OCI-LY7 (cell line): ENCODE data around the gene LGALS9. TPM values are rescaled to one million over a fixed set of nuclear protein-coding genes. Genes with fewer than 3 reads are reported as not detected.

ENCODE experiments used
- BruUV-seq: library from RNA; stranded (reverse); fragments of 400-500 nt; replicated peaks from 2 replicates; lab custom pipeline; 2021; lab: Mats Ljungman, UMichigan
- CTCF ChIA-PET: fragments of 300-600 bp; sonication (Branson Sonifier 250); formaldehyde crosslinking; loops from one replicate; lab custom pipeline; 2022; ENCODE audit warnings: antibody characterized with exemption; ENCODE audit not compliant: unreplicated experiment; lab: Charles Lee
- POLR2A ChIA-PET: fragments of 300-600 bp; sonication (Branson Sonifier 250); formaldehyde crosslinking; loops from one replicate; lab custom pipeline; 2022; ENCODE audit warnings: antibody characterized with exemption; lab: Charles Lee
- DNase-seq: peaks from one replicate; pipeline ENCODE4 v3.0.0-alpha.2; 2015; ENCODE audit warnings: low spot score
- H2AFZ ChIP-seq: fragments of 200-600 bp; sonication (generic), shearing (Covaris generic); 2 replicates; pipeline ENCODE4 v1.6.1; 2014; ENCODE audit warnings: mild to moderate bottlenecking, antibody characterized with exemption, low read length, moderate library complexity
- H3K27ac ChIP-seq: fragments of 200-600 bp; sonication (generic); 2 replicates; pipeline ENCODE4 v1.5.1; 2014; ENCODE audit warnings: mixed run types, low read depth, mild to moderate bottlenecking, moderate library complexity, low read length, inconsistent platforms; ENCODE audit not compliant: poor library complexity, severe bottlenecking
- H3K36me3 ChIP-seq: fragments of 200-600 bp; sonication (generic); 2 replicates; pipeline ENCODE4 v1.6.1; 2014; ENCODE audit warnings: mild to moderate bottlenecking, antibody characterized with exemption, low read length, moderate library complexity, mixed read lengths; ENCODE audit not compliant: insufficient read depth
- H3K4me1 ChIP-seq: fragments of 200-600 bp; sonication (generic); 2 replicates; pipeline ENCODE4 v1.5.1; 2014; ENCODE audit warnings: mild to moderate bottlenecking, low read length; ENCODE audit not compliant: insufficient read depth, poor library complexity, severe bottlenecking
- H3K4me2 ChIP-seq: fragments of 200-600 bp; sonication (generic); 2 replicates; pipeline ENCODE4 v1.6.1; 2014; ENCODE audit warnings: mild to moderate bottlenecking, low read length
- H3K4me3 ChIP-seq: fragments of 200-600 bp; sonication (generic); 2 replicates; pipeline ENCODE4 v1.5.1; 2014; ENCODE audit warnings: mild to moderate bottlenecking, low read depth, low read length; ENCODE audit not compliant: poor library complexity, severe bottlenecking
- H3K79me2 ChIP-seq: fragments of 200-600 bp; sonication (generic); 2 replicates; pipeline ENCODE4 v1.6.1; 2016; ENCODE audit warnings: low read depth, mild to moderate bottlenecking, low read length, moderate library complexity, mixed read lengths; ENCODE audit not compliant: insufficient read depth
- H3K9me2 ChIP-seq: fragments of 200-600 bp; sonication (generic); 2 replicates; pipeline ENCODE4 v1.6.1; 2016; ENCODE audit warnings: mild to moderate bottlenecking, low read length, mixed read lengths; ENCODE audit not compliant: insufficient read depth
- H3K9me3 ChIP-seq: fragments of 200-600 bp; sonication (generic); 2 replicates; pipeline ENCODE4 v1.6.1; 2014; ENCODE audit warnings: mild to moderate bottlenecking, mixed run types, low read length, mixed read lengths
- H4K20me1 ChIP-seq: fragments of 200-600 bp; sonication (generic); 2 replicates; pipeline ENCODE4 v1.6.1; 2014; ENCODE audit warnings: mild to moderate bottlenecking, antibody characterized with exemption, low read length, moderate library complexity, mixed read lengths; ENCODE audit not compliant: insufficient read depth
- EZH2phosphoT487 ChIP-seq: fragments of 200-600 bp; sonication (generic); IDR thresholded peaks from 2 replicates; pipeline ENCODE4 v1.6.1; 2018; ENCODE audit warnings: low read depth, borderline replicate concordance, mild to moderate bottlenecking, mixed run types, antibody characterized with exemption, low read length, moderate library complexity, mixed read lengths
- intact Hi-C: fragments of 100-400 bp; cut with micrococcal nuclease; formaldehyde crosslinking; loops from one replicate; pipeline ENCODE4 v1.10.0; 2022; ENCODE audit not compliant: unreplicated experiment
- total RNA-seq, 2 experiments: library from RNA; depleted of rRNA in 1 of 2; stranded (reverse); fragments of >200 nt in 1 of 2; shearing (Covaris generic) in 1 of 2; gene quantifications; 2 replicates each; pipeline ENCODE4 v1.2.3, GENCODE V29; 2014 to 2022
- TF ChIP-seq, protein P1 (sequence below): fragments of 200-600 bp; sonication (generic); conservative IDR thresholded peaks from 2 replicates; pipeline ENCODE4 v1.5.1; 2014; ENCODE audit warnings: mild to moderate bottlenecking, antibody characterized with exemption, low read length, moderate library complexity, mixed read lengths

Gene LGALS9
- total RNA-seq, 2 experiments from 2014 or later, result 2.2 to 4.2 TPM

DNA sequence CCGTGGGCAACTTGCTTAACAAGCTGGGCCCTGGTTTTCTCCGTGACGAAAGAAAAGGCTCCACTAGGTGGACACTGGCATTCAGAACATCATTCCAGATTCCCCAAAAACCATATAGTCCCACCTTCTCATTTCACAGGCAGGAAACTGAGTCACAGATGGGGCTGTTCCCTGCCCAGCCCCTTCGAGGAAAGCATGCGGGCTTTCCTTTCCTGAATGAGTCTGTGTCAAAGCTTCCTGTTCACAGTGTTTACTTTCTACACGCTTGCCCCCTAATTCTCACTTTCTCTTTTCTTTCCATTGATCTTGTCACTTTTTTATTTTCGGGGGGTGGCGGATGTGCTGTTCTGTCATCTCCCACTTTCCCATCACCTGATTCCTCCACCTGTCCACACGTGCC lies 10.3 kb upstream of the LGALS9 start:
- no peaks in the 10 kb centered on the region for H4K20me1 ChIP-seq
- ChIA-PET CTCF (no interaction called here), POLR2A (no interaction called here)
- TF ChIP-seq EZH2phosphoT487, result no peak
- TF ChIP-seq, protein P1, sequence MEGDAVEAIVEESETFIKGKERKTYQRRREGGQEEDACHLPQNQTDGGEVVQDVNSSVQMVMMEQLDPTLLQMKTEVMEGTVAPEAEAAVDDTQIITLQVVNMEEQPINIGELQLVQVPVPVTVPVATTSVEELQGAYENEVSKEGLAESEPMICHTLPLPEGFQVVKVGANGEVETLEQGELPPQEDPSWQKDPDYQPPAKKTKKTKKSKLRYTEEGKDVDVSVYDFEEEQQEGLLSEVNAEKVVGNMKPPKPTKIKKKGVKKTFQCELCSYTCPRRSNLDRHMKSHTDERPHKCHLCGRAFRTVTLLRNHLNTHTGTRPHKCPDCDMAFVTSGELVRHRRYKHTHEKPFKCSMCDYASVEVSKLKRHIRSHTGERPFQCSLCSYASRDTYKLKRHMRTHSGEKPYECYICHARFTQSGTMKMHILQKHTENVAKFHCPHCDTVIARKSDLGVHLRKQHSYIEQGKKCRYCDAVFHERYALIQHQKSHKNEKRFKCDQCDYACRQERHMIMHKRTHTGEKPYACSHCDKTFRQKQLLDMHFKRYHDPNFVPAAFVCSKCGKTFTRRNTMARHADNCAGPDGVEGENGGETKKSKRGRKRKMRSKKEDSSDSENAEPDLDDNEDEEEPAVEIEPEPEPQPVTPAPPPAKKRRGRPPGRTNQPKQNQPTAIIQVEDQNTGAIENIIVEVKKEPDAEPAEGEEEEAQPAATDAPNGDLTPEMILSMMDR, result no peak
- intact Hi-C loops, result no loop called here
- no peaks in the 10 kb centered on the region for H3K4me1 ChIP-seq
- no peaks in the 10 kb centered on the region for H3K9me2 ChIP-seq
- no peaks in the 10 kb centered on the region for H3K36me3 ChIP-seq
- H3K9me3 ChIP-seq, result no peaks in the 10 kb centered on the region
- no peaks in the 10 kb centered on the region for H3K79me2 ChIP-seq
- no peak overlapping the region for H3K4me3 ChIP-seq
- no peak overlapping the region for H3K4me2 ChIP-seq
- H2AFZ ChIP-seq, result no peak overlapping the region
- no peak overlapping the region for H3K27ac ChIP-seq
- no peak for DNase-seq
- BruUV-seq, result no TSS peak

DNA sequence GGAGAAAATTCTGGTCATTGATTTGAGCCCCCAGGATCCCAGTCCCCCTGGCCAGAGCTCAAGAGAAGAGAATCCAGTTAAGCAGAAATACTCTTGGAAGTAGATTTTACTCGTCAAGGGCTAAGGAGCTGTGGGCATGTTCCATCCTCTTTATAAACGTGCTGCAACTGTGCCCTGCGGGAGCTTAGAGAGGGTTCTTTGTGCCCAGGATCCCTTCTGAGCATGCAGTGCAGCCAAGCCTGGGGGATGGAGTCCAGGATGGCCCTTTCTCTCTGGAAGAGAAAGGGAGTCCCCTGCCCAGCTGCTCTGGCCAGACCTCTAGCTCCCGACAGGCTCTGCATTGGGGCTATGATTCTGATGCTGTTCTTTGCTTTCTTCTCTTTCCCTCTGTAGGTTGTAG lies 9.5 kb upstream of the LGALS9 start:
- Histone ChIP-seq H4K20me1 (no peaks in the 10 kb centered on the region), H3K9me3 (0 out of 2 replicates have a peak, but pooled peaks cover 4% of the 10 kb centered on the region), H2AFZ (no peak overlapping the region), H3K79me2 (no peaks in the 10 kb centered on the region), H3K36me3 (no peaks in the 10 kb centered on the region), H3K4me2 (no peak overlapping the region), H3K27ac (no peak overlapping the region), H3K9me2 (no peaks in the 10 kb centered on the region), H3K4me1 (no peaks in the 10 kb centered on the region), H3K4me3 (no peak overlapping the region)
- TF ChIP-seq, protein P1, result no peak
- no peak for TF ChIP-seq EZH2phosphoT487
- ChIA-PET POLR2A (no interaction called here), CTCF (no interaction called here)
- no TSS peak for BruUV-seq
- intact Hi-C loops, result no loop called here
- DNase-seq, result no peak

DNA sequence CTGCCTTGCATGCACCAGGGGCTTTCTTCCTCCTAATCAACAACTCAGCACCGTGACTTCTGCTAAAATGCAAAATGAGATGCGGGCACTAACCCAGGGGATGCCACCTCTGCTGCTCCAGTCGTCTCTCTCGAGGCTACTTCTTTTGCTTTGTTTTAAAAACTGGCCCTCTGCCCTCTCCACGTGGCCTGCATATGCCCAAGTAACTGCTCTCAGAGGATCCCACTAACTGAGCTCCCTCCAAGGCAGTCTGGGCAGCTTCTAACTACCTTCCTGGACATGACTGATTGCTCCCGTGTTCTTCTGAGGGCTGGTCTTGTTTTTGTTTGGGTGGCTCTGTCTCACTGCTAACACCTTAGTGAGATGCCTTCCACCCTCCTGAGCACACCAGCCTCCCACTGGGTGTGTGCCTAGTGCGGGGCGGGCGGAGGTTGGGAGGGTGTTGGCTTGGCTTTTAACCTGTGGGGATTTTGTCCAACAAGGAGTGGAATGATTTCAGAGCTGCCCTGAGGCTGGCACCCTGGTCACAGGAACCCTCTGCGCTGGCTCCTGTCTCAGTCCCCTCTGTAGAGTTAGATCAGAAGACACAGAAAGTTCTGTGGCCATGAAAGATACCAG lies 8.9 kb upstream of the LGALS9 start:
- TF ChIP-seq, protein P1, result no peak
- no peak for TF ChIP-seq EZH2phosphoT487
- H3K79me2 ChIP-seq, result no peaks in the 10 kb centered on the region
- H3K4me1 ChIP-seq, result no peaks in the 10 kb centered on the region
- H3K9me2 ChIP-seq, result no peaks in the 10 kb centered on the region
- no peaks in the 10 kb centered on the region for H3K36me3 ChIP-seq
- 0 out of 2 replicates have a peak, but pooled peaks cover 4% of the 10 kb centered on the region for H3K9me3 ChIP-seq
- no peak for DNase-seq
- intact Hi-C loops, result no loop called here
- BruUV-seq, result no TSS peak
- no peak overlapping the region for H3K4me2 ChIP-seq
- no peak overlapping the region for H3K4me3 ChIP-seq
- ChIA-PET POLR2A (no interaction called here), CTCF (no interaction called here)
- no peak overlapping the region for H3K27ac ChIP-seq
- H4K20me1 ChIP-seq, result no peaks in the 10 kb centered on the region
- H2AFZ ChIP-seq, result no peak overlapping the region
